GM12891 (cell line): Measurements from ENCODE around the gene ATP8A2.

Source experiments
- POLR2A ChIP-seq: IDR thresholded peaks from 2 replicates; pipeline ENCODE4 v1.6.1; 2011; ENCODE audit warnings: low read depth, low read length, control low read depth
- POLR2AphosphoS5 ChIP-seq: IDR thresholded peaks from 2 replicates; pipeline ENCODE4 v1.6.1; 2011; ENCODE audit warnings: low read depth, low read length, control low read depth
- POU2F2 ChIP-seq: IDR thresholded peaks from 2 replicates; pipeline ENCODE4 v1.6.1; 2011; ENCODE audit warnings: low read depth, mild to moderate bottlenecking, control low read depth, low read length, moderate library complexity
- SPI1 ChIP-seq: IDR thresholded peaks from 2 replicates; pipeline ENCODE4 v1.6.1; 2011; ENCODE audit warnings: low read depth, low read length, control low read depth
- TAF1 ChIP-seq: IDR thresholded peaks from 2 replicates; pipeline ENCODE4 v1.6.1; 2011; ENCODE audit warnings: low read depth, low read length, control low read depth

DNA sequence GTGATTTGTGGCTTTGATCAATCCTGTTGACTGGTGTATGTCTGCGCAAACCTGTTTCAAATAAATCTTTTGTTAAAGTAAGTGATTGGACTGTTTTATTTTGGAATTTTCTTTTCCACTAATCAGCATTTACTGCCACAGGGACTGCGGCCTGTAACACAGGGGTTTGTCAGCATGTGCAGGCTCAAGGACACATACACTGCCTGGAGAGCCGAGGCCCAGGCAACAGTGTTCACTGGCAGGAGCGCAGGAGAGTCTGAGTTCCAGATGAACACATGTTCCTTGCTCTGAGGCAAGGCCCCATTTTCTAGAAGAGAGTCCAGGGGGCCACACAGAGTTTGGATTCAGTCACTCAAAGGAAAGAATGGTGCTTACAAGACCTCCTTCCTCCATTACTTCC, 654.0 kb downstream of the ATP8A2 start:
- TF ChIP-seq TAF1 (no peak), POLR2AphosphoS5 (no peak), POLR2A (no peak), SPI1 (no peak), POU2F2 (no peak)
